Measurements from ENCODE around the gene ORMDL1.

ORMDL1 gene, protein sequence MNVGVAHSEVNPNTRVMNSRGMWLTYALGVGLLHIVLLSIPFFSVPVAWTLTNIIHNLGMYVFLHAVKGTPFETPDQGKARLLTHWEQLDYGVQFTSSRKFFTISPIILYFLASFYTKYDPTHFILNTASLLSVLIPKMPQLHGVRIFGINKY

DNA sequence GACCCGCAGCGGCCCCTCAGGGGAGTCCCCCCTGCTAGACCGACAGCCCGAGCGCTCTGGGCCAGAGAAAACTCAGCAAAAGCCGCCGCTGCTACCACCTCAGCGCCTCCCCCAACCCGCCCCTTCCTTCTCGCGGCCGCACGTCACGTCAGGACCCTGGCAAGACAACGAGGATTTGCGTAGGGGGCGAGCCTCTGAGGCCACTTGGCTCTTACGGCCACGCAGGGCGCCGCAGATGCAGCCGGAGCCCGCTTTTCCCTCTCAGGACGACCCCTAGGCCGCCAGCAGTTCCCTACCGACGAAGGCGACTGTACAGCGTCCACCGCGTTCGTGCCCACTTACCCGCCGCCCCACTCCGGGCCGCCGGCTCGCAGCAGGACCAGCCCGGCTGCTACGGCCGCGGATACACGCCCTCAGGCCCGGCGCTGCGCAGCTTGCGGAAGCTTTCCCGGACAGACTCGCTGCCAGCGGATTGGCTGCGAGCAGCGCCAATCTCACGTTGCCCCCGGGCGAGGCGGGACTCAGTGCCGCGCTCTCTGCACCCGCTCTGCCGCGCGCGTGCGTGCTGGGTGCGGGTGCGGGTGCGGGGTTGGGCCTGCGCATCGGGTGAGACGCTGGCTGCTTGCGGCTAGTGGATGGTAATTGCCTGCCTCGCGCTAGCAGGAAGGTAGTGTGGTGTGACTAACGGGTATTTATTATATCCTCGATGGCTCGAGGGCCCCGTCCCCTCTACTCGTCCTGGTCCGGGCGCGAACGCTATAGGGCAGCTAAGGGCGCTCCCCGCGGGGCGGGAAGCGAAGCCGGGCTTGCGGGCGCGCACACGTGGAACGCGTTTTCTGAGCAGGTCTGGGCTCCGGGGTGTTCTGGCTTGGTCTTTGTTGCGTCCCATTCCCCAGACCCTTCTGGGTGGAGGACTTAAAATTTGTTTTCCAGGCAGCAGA lies at the start of gene ORMDL1, which contains the start of gene PMS1:
Gene ORMDL1, minus strand, starts transcription at position 413 of the 941 bp plus-strand sequence. CDS start 1,744 bp downstream, outside the sequence.
Gene PMS1, plus strand, starts transcription at position 524 of the 941 bp plus-strand sequence. CDS start 7,360 bp downstream, outside the sequence.
- H3K4me3 ChIP-seq (ENCODE audit: low read length) = peak within 1 kb of the TSS; percentile 96
- H3K9ac ChIP-seq (ENCODE audit: low read length) = peak within 1 kb of the TSS; percentile 82
- H3K27ac ChIP-seq (ENCODE audit: low read depth, low read length) = peak within 1 kb of the TSS; percentile 91
- peaks cover 14% of the 10 kb centered on the region for H3K4me1 ChIP-seq (ENCODE audit: control insufficient read depth, insufficient read depth, low read length)
- no peaks in the 10 kb centered on the region for H3K36me3 ChIP-seq (ENCODE audit: control insufficient read depth, insufficient read depth, low read length)
- no peaks in the 10 kb centered on the region for H3K27me3 ChIP-seq (ENCODE audit: control insufficient read depth, insufficient read depth, low read length)

DNA sequence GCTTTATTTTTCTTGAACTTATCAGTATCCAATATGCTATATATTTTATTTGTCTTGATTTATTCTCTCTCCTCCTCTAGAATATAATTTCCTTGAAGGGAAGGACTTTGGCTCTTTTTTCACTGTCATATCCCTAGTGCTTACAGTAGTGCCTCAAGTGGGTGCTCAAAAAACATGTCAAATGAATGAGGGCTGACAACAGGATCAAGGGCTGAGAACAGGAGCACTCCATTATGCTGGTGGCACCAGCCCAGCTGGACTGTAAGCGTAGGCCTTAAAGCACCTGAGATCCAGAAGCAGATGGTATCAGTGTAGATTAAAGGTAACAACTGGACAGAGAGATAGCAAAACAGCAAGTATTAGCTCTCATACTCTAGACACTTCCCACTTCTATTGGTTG lies 46.4 kb upstream of the ORMDL1 start:
- H3K27ac ChIP-seq (ENCODE audit: low read depth, low read length) = no peak overlapping the region
- H3K4me1 ChIP-seq (ENCODE audit: control insufficient read depth, insufficient read depth, low read length) = no peaks in the 10 kb centered on the region
- no peaks in the 10 kb centered on the region for H3K27me3 ChIP-seq (ENCODE audit: control insufficient read depth, insufficient read depth, low read length)
- no peak overlapping the region for H3K4me3 ChIP-seq (ENCODE audit: low read length)
- H3K9ac ChIP-seq (ENCODE audit: low read length) = no peak overlapping the region
- no peaks in the 10 kb centered on the region for H3K36me3 ChIP-seq (ENCODE audit: control insufficient read depth, insufficient read depth, low read length)

DNA sequence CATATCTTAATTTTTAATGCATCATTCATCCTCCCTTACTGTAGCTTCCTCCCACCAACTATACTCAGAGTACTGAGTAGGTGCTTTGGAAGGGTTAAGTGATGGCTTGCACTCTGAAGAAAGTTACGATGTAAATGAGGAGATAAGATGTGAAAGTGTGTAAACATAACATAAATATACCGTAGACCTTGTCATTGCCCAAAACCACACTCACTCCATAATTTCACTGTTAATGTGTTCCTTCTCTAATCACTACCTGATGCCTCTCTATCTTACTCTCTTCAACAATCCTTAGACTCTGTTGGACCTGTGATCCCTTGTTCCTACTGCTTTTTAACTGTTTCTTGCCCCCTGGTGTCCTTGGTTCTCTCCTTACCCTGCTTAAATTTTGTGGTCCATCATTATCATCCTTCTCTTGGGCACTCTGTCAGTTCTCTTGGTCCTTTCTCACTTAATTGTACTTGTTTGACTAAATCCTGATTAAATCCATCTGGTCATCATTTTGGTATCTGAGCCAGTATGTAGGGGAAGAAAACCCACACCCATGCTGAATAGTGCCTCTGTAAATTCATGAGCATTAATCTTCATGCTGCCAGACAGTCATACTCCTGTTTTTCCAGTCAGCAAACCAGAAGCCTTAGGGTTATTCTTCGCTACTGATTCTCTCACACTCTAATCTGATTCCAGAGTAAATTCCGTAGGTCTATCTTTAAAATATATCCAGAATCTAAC lies 45.1 kb upstream of the ORMDL1 start:
- no peaks in the 10 kb centered on the region for H3K27me3 ChIP-seq (ENCODE audit: control insufficient read depth, insufficient read depth, low read length)
- H3K4me3 ChIP-seq (ENCODE audit: low read length) = no peak overlapping the region
- no peak overlapping the region for H3K27ac ChIP-seq (ENCODE audit: low read depth, low read length)
- no peaks in the 10 kb centered on the region for H3K36me3 ChIP-seq (ENCODE audit: control insufficient read depth, insufficient read depth, low read length)
- no peaks in the 10 kb centered on the region for H3K4me1 ChIP-seq (ENCODE audit: control insufficient read depth, insufficient read depth, low read length)
- H3K9ac ChIP-seq (ENCODE audit: low read length) = no peak overlapping the region

DNA sequence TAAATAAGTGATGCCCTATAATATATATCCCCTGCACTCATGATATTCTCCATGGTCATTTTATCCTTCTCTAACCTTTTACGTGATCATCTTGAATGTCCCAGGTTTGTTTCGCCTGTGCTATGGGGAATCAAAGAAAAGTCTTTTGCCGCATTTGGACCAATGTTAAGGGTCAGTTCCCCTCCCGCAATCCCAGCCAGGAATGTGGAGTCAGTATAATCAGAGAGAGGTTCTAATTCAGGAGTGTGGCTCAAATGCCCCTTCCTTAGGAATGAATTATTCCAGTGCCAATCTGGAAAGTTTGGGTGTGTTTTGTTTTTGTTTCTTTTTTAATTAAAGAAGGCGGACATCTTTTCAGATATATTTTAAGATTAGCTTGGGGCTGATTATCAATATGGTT lies 41.9 kb upstream of the ORMDL1 start:
- Histone ChIP-seq H3K36me3 (ENCODE audit: control insufficient read depth, insufficient read depth, low read length) (no peaks in the 10 kb centered on the region), H3K4me1 (ENCODE audit: control insufficient read depth, insufficient read depth, low read length) (no peaks in the 10 kb centered on the region), H3K27ac (ENCODE audit: low read depth, low read length) (no peak overlapping the region), H3K4me3 (ENCODE audit: low read length) (no peak overlapping the region), H3K9ac (ENCODE audit: low read length) (no peak overlapping the region), H3K27me3 (ENCODE audit: control insufficient read depth, insufficient read depth, low read length) (no peaks in the 10 kb centered on the region)

DNA sequence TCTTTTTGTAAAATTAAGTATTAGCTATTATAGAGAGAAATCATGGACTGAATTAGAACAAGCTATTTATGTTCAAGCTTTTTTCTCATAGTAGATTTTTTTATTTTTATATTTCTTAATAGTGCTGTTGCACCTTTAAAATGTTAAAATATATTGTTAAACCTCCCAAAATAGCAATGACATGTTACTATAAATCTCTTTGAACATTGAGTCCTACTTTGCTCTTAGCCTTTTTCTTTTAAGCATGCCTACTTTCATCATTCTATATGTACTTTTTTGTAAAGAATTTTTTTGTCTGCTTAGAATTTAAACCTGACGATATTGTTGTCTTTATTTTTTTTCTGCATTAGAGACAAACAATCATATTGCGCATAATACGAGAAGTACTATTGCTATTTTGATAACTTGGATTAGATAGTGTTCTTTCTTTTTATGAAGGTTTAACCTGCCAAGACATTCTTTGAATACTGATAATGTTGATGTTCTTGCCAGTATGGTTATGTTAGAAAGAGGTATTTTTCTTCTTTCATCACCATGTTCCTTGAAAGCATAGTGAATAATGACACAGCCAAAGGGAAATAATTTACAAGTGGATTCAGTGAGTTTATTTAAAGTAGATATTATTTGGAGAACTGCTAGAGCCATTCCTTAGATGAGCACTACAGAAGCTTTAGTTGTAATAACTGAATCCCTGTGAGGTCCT lies 40.7 kb upstream of the ORMDL1 start:
- Histone ChIP-seq H3K4me1 (ENCODE audit: control insufficient read depth, insufficient read depth, low read length) (no peaks in the 10 kb centered on the region), H3K9ac (ENCODE audit: low read length) (no peak overlapping the region), H3K27me3 (ENCODE audit: control insufficient read depth, insufficient read depth, low read length) (no peaks in the 10 kb centered on the region), H3K4me3 (ENCODE audit: low read length) (no peak overlapping the region), H3K36me3 (ENCODE audit: control insufficient read depth, insufficient read depth, low read length) (no peaks in the 10 kb centered on the region), H3K27ac (ENCODE audit: low read depth, low read length) (no peak overlapping the region)

DNA sequence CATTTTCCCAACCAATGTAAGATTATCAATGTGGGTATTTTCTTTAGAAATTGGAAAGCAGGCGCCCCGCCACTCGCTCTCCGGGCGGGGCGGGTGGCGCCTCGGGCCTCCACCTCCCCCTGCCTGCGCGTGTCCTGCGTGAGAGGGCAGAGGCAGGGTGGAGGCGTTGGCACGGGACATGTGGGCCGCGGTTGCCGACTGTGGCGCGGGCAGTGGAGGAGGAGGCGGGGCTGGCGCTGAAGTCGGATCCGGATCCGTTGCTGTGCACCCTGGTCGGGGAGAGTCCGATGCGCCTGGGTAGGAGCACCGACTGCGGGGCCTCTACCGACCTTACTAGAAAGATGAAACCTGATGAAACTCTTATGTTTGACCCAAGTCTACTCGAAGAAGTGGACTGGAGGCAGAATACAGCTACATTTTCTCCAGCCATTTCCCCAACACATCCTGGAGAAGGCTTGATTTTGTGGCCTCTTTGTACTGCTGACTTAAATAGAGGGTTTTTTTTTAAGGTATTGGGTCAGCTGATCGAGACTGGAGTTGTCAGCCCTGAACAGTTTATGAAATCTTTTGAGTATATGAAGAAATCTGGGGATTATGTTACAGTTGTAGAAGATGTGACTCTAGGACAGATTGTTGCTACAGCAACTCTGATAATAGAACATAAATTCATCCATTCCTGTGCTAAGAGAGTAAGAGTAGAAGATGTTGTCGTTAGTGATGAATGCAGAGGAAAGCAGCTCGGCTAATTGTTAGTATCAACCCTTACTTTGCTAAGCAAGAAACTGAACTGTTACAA lies 38.0 kb upstream of the ORMDL1 start:
- Histone ChIP-seq H3K27me3 (ENCODE audit: control insufficient read depth, insufficient read depth, low read length) (no peaks in the 10 kb centered on the region), H3K27ac (ENCODE audit: low read depth, low read length) (no peak overlapping the region), H3K9ac (ENCODE audit: low read length) (no peak overlapping the region), H3K4me1 (ENCODE audit: control insufficient read depth, insufficient read depth, low read length) (no peaks in the 10 kb centered on the region), H3K4me3 (ENCODE audit: low read length) (no peak overlapping the region), H3K36me3 (ENCODE audit: control insufficient read depth, insufficient read depth, low read length) (peaks cover 3% of the 10 kb centered on the region)

DNA sequence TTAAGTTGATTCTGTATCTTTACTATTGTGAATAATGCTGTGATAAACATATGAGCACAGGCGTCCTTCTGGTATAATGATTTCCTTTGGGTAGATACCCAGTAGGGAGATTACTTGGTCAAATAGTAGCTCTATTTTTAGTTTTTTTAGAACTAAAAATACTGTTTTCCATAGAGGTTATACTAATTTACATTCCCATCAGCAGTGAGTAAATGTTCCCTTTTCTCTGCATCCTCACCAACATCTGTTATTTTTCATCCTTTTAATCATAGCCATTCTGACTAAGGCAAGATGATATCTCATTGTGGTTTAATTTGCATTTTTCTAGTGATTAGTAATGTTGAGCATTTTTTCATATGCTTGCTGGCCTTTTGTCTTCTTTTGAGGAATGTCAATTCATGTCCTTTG lies 35.2 kb upstream of the ORMDL1 start:
- Histone ChIP-seq H3K4me3 (ENCODE audit: low read length) (no peak overlapping the region), H3K27ac (ENCODE audit: low read depth, low read length) (no peak overlapping the region), H3K4me1 (ENCODE audit: control insufficient read depth, insufficient read depth, low read length) (no peaks in the 10 kb centered on the region), H3K36me3 (ENCODE audit: control insufficient read depth, insufficient read depth, low read length) (peaks cover 3% of the 10 kb centered on the region), H3K27me3 (ENCODE audit: control insufficient read depth, insufficient read depth, low read length) (no peaks in the 10 kb centered on the region), H3K9ac (ENCODE audit: low read length) (no peak overlapping the region)

DNA sequence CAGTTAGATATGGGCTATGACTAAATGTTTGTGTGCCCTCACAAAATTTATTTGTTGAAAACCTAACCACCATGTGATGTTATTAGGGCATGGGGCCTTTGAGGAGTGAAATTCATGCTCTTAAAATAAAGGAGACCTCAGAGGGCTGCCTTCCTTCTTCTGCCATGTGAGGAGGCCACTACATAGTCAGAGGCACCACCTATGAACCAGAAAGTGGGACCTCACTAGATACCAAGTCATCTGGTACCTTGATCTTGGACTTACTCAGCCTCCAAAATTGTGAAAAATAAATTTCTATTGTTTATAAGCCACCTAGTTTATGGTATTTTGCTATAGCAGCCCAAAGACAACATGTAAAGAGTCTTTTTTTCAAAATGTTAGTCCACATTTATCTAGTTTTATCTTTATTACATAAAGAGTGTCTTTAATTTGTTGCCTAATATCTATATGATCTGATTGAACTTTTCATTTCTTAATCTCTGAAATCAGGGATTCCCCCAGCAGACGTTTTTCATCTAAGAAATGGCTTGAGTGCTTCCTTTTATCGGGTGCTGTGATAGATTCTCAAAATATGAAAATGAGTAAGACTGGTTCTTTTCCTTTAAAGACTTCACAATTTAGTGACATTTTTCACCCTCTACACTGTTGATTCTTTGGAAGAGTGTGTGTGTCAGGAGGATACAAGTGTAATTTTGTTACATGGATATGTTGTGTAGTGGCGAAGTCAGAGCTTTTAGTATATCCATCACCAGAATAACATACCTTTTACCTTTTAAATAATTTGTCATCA lies 34.3 kb upstream of the ORMDL1 start:
- Histone ChIP-seq H3K27ac (ENCODE audit: low read depth, low read length) (no peak overlapping the region), H3K36me3 (ENCODE audit: control insufficient read depth, insufficient read depth, low read length) (peaks cover 3% of the 10 kb centered on the region), H3K4me1 (ENCODE audit: control insufficient read depth, insufficient read depth, low read length) (no peaks in the 10 kb centered on the region), H3K9ac (ENCODE audit: low read length) (no peak overlapping the region), H3K4me3 (ENCODE audit: low read length) (no peak overlapping the region), H3K27me3 (ENCODE audit: control insufficient read depth, insufficient read depth, low read length) (no peaks in the 10 kb centered on the region)

DNA sequence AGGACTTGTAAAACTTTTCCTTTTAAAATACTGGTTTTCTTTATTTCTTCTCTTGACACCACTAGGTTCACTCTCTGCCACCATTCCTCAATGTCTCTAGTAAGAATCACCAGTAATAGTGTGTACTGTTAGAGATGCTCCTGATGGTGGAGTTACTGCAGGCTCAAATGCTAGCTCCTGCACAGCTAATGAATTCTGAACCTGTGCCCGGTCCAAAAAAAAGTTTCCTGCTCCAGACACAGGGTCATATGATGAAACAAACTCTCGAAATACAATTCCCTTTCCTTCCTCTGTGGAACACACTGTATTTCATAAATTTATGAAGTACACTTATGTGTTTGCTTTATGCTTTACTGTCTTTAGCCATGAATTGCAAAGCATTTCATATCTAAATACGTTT lies 19.3 kb upstream of the ORMDL1 start:
- no peaks in the 10 kb centered on the region for H3K27me3 ChIP-seq (ENCODE audit: control insufficient read depth, insufficient read depth, low read length)
- no peaks in the 10 kb centered on the region for H3K4me1 ChIP-seq (ENCODE audit: control insufficient read depth, insufficient read depth, low read length)
- H3K9ac ChIP-seq (ENCODE audit: low read length) = no peak overlapping the region
- H3K27ac ChIP-seq (ENCODE audit: low read depth, low read length) = no peak overlapping the region
- no peaks in the 10 kb centered on the region for H3K36me3 ChIP-seq (ENCODE audit: control insufficient read depth, insufficient read depth, low read length)
- H3K4me3 ChIP-seq (ENCODE audit: low read length) = no peak overlapping the region

DNA sequence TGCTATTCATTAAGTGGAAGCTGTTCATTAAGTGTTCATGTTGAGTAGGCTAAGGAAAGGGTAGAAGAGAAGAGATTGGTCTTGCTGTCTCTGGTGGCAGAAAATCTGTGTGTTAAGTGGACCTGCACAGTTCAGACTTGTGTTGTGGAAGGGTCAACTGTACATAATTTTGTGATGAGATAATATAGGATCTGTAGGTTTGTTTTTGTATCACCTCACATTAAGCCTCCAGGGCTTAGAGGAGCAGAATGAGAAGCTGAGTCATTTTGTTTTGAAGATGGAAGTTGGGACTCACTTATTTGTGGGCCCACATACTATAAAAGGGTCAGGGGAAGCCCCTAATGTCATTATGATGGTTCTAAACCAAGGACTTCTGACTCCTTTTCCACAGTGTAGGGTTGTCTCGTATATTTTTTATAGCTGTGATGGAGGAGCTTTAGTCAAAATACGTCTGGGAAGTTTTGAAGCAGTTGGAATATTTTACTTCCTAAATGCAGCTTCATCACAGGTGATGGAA lies 18.3 kb upstream of the ORMDL1 start:
- Histone ChIP-seq H3K9ac (ENCODE audit: low read length) (no peak overlapping the region), H3K4me1 (ENCODE audit: control insufficient read depth, insufficient read depth, low read length) (no peaks in the 10 kb centered on the region), H3K27me3 (ENCODE audit: control insufficient read depth, insufficient read depth, low read length) (no peaks in the 10 kb centered on the region), H3K4me3 (ENCODE audit: low read length) (no peak overlapping the region), H3K36me3 (ENCODE audit: control insufficient read depth, insufficient read depth, low read length) (no peaks in the 10 kb centered on the region), H3K27ac (ENCODE audit: low read depth, low read length) (no peak overlapping the region)

DNA sequence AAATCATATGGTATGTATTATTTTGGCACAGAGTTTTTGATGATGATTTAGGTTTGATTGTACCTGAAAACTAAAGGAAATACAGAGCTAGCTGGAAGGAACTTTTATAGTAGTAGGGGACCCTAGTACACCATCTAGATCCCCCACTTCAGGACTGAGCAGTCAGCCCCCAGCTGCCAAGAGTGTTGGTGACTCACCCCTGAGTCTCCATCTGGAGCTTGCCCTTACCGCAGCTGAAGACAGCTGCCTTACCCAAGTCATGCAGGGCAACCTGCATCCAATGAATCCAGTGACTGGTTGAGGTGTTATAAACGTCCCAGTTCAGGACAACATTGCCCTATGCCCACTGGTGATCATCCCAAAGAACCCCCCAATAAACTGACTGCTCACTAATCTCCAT lies 15.4 kb upstream of the ORMDL1 start:
- no peaks in the 10 kb centered on the region for H3K27me3 ChIP-seq (ENCODE audit: control insufficient read depth, insufficient read depth, low read length)
- no peaks in the 10 kb centered on the region for H3K4me1 ChIP-seq (ENCODE audit: control insufficient read depth, insufficient read depth, low read length)
- peaks cover 4% of the 10 kb centered on the region for H3K36me3 ChIP-seq (ENCODE audit: control insufficient read depth, insufficient read depth, low read length)
- H3K27ac ChIP-seq (ENCODE audit: low read depth, low read length) = no peak overlapping the region
- no peak overlapping the region for H3K9ac ChIP-seq (ENCODE audit: low read length)
- no peak overlapping the region for H3K4me3 ChIP-seq (ENCODE audit: low read length)

Data from rectal smooth muscle tissue (tissue), 1 donor.